CD14-positive monocyte (primary cell): ENCODE measurements around the gene ZBED2. TPM values are rescaled to one million over a fixed set of nuclear protein-coding genes. Genes with fewer than 3 reads are reported as not detected.

Experiments
- DNase-seq, 3 donors: peaks; one replicate each; pipeline ENCODE4 v3.0.0-alpha.2; 2011 to 2022
- H2AFZ ChIP-seq: 2 replicates; pipeline ENCODE4 v1.6.0; 2012; ENCODE audit warnings: mild to moderate bottlenecking, low read depth, low read length, inconsistent platforms; ENCODE audit not compliant: insufficient read depth, poor library complexity, severe bottlenecking
- H3K27ac ChIP-seq, 2 donors: 1 replicate in 1 of 2; 2 replicates in 1 of 2; pipeline ENCODE4 v1.5.1; 2012 to 2013; ENCODE audit warnings: low read length in 2 of 2, control low read depth in 1 of 2, inconsistent platforms in 1 of 2, low read depth in 1 of 2, mild to moderate bottlenecking in 1 of 2
- H3K27me3 ChIP-seq, 2 donors: one replicate each; pipeline versions ENCODE4 v1.6.0 to v1.6.1; 2011 to 2013; ENCODE audit warnings: low read length in 2 of 2; ENCODE audit not compliant: control insufficient read depth in 2 of 2, insufficient read depth in 2 of 2
- H3K36me3 ChIP-seq, 2 donors: replicated peaks in 1 of 2; 1 replicate in 1 of 2; 2 replicates in 1 of 2; pipeline versions ENCODE4 v1.5.1 to v1.6.1; 2012 to 2013; ENCODE audit warnings: low read length in 2 of 2, control low read depth in 1 of 2, inconsistent platforms in 1 of 2, mild to moderate bottlenecking in 1 of 2; ENCODE audit not compliant: insufficient read depth in 2 of 2, control insufficient read depth in 1 of 2
- H3K4me1 ChIP-seq, 2 donors: 1 replicate in 1 of 2; 2 replicates in 1 of 2; pipeline versions ENCODE4 v1.5.1 to v1.6.1; 2012 to 2013; ENCODE audit warnings: low read length in 2 of 2, control low read depth in 1 of 2, inconsistent platforms in 1 of 2, mild to moderate bottlenecking in 1 of 2, moderate library complexity in 1 of 2; ENCODE audit not compliant: insufficient read depth in 2 of 2, control insufficient read depth in 1 of 2
- H3K4me2 ChIP-seq: replicated peaks from 2 replicates; pipeline ENCODE3; 2012; ENCODE audit warnings: low read length, moderate library complexity, mild to moderate bottlenecking; ENCODE audit not compliant: poor library complexity, severe bottlenecking; ENCODE audit errors: extremely low read depth
- H3K4me3 ChIP-seq, 3 experiments: fragments of 200-600 bp in 1 of 3; sonication (generic) in 1 of 3; replicated peaks in 1 of 3; 1 replicate in 2 of 3; 2 replicates in 1 of 3; pipeline ENCODE4 v1.5.1; 2011 to 2013; ENCODE audit warnings: low read length in 3 of 3, mild to moderate bottlenecking in 3 of 3, control low read depth in 2 of 3, low read depth in 2 of 3, inconsistent platforms in 1 of 3, moderate library complexity in 1 of 3
- H3K79me2 ChIP-seq: 2 replicates; pipeline ENCODE4 v1.6.0; 2012; ENCODE audit warnings: mild to moderate bottlenecking, control low read depth, inconsistent platforms, low read length, moderate library complexity; ENCODE audit not compliant: insufficient read depth
- H3K9ac ChIP-seq: 2 replicates; pipeline ENCODE4 v1.6.0; 2017; ENCODE audit warnings: low read length, mild to moderate bottlenecking; ENCODE audit not compliant: insufficient read depth, poor library complexity, severe bottlenecking
- H3K9me3 ChIP-seq, 2 donors: replicated peaks in 1 of 2; 1 replicate in 1 of 2; 2 replicates in 1 of 2; pipeline versions ENCODE4 v1.5.1 to v1.6.1; 2012 to 2013; ENCODE audit warnings: low read length in 2 of 2, control low read depth in 1 of 2; ENCODE audit not compliant: control insufficient read depth in 1 of 2, insufficient read depth in 1 of 2
- H4K20me1 ChIP-seq: 2 replicates; pipeline ENCODE4 v1.6.0; 2012; ENCODE audit warnings: mild to moderate bottlenecking, low read length, control low read depth, moderate library complexity; ENCODE audit not compliant: insufficient read depth
- H3K27ac Mint-ChIP-seq, 7 donors: one replicate each; pipeline ENCODE4 v1.8.0; 2020; ENCODE audit warnings: mild to moderate bottlenecking in 7 of 7, mixed read lengths in 7 of 7, moderate library complexity in 6 of 7, inconsistent platforms in 2 of 7
- H3K27me3 Mint-ChIP-seq, 3 donors: one replicate each; pipeline ENCODE4 v1.8.0; 2021 to 2022; ENCODE audit warnings: low read depth in 3 of 3, mild to moderate bottlenecking in 3 of 3, mixed read lengths in 3 of 3, moderate library complexity in 3 of 3, inconsistent platforms in 1 of 3
- H3K36me3 Mint-ChIP-seq, 2 donors: one replicate each; pipeline ENCODE4 v1.8.0; 2020; ENCODE audit warnings: mixed read lengths in 2 of 2, inconsistent platforms in 1 of 2, mild to moderate bottlenecking in 1 of 2
- H3K4me1 Mint-ChIP-seq: one replicate; pipeline ENCODE4 v1.8.0; 2020; ENCODE audit warnings: mild to moderate bottlenecking, mixed read lengths
- H3K4me3 Mint-ChIP-seq, 2 donors: one replicate each; pipeline ENCODE4 v1.8.0; 2020; ENCODE audit warnings: mild to moderate bottlenecking in 2 of 2, mixed read lengths in 2 of 2, moderate library complexity in 1 of 2
- H3K9me3 Mint-ChIP-seq, 7 donors: one replicate each; pipeline ENCODE4 v1.8.0; 2020 to 2022; ENCODE audit warnings: mixed read lengths in 7 of 7, mild to moderate bottlenecking in 6 of 7, moderate library complexity in 6 of 7, inconsistent platforms in 2 of 7
- CTCF ChIP-seq: fragments of 200-600 bp; IDR thresholded peaks from one replicate; pipeline ENCODE4 v1.8.0; 2022; ENCODE audit warnings: antibody characterized with exemption, mild to moderate bottlenecking
- WGBS: methylation state at CpG from one replicate; pipeline ENCODE4 v1.1.5; 2013; ENCODE audit warnings: missing lambda C conversion rate; ENCODE audit not compliant: insufficient coverage; 5-methylcytosine and 5-hydroxymethylcytosine counted together
- intact Hi-C, 2 donors: fragments of 100-400 bp; cut with micrococcal nuclease; formaldehyde crosslinking; loops; one replicate each; pipeline versions ENCODE4 v1.15.0 to v1.15.1; 2023
- polyA plus RNA-seq, 3 donors: library from polyadenylated mRNA; depleted of rRNA in 1 of 3; unstranded in 2 of 3; stranded (reverse) in 1 of 3; fragments of 300-500 nt in 2 of 3; fragments of >200 nt in 1 of 3; fragmentation: Illumina TruSeq in 2 of 3; gene quantifications; 1 replicate in 2 of 3; 2 replicates in 1 of 3; pipeline ENCODE4 v1.2.3, GENCODE V29; 2012 to 2021

The ZBED2 gene
- polyA plus RNA-seq, 3 donors: not detected

- no peaks in the 10 kb centered on the region for H3K79me2 ChIP-seq
- H3K9me3 ChIP-seq: no peaks in the 10 kb centered on the region
- H3K27me3 ChIP-seq: no peaks in the 10 kb centered on the region
- TF ChIP-seq CTCF: no peak
- Mint-ChIP-seq H3K27me3 (peaks cover 0 to 1% (median 0%) of the 10 kb centered on the region in 3 donors), H3K36me3 (no peaks in the 10 kb centered on the region), H3K9me3 (peaks cover 0 to 4% (median 0%) of the 10 kb centered on the region in 7 donors), H3K4me3 (no peak overlapping the region), H3K4me1 (no peaks in the 10 kb centered on the region), H3K27ac (no peak overlapping the region)
- no peak overlapping the region for H2AFZ ChIP-seq
- DNase-seq: no peak
- H3K9ac ChIP-seq: no peak overlapping the region
- no peak overlapping the region for H3K27ac ChIP-seq
- no peaks in the 10 kb centered on the region for H3K4me1 ChIP-seq
- no peak overlapping the region for H3K4me3 ChIP-seq
- intact Hi-C loops: no loop called here
- 100% methylated on average over 1 of the region's 5 CpGs for WGBS
- H3K36me3 ChIP-seq: no peaks in the 10 kb centered on the region
- H4K20me1 ChIP-seq: no peaks in the 10 kb centered on the region
- no peak overlapping the region for H3K4me2 ChIP-seq
Observed at GRCh38 chr3:111592936-111593335, 2.2 kb downstream of the ZBED2 start.

- Mint-ChIP-seq H3K27ac (no peak overlapping the region), H3K36me3 (no peaks in the 10 kb centered on the region), H3K4me1 (no peaks in the 10 kb centered on the region), H3K4me3 (no peak overlapping the region), H3K9me3 (peaks cover 0 to 4% (median 0%) of the 10 kb centered on the region in 7 donors), H3K27me3 (peaks cover 0 to 1% (median 0%) of the 10 kb centered on the region in 3 donors)
- H3K4me3 ChIP-seq: no peak overlapping the region
- no peaks in the 10 kb centered on the region for H4K20me1 ChIP-seq
- no peak overlapping the region for H3K4me2 ChIP-seq
- intact Hi-C loops: no loop called here
- H3K4me1 ChIP-seq: no peaks in the 10 kb centered on the region
- H3K9me3 ChIP-seq: no peaks in the 10 kb centered on the region
- H2AFZ ChIP-seq: no peak overlapping the region
- H3K27me3 ChIP-seq: no peaks in the 10 kb centered on the region
- H3K9ac ChIP-seq: no peak overlapping the region
- TF ChIP-seq CTCF: no peak
- DNase-seq: no peak
- no peak overlapping the region for H3K27ac ChIP-seq
- H3K36me3 ChIP-seq: no peaks in the 10 kb centered on the region
- no peaks in the 10 kb centered on the region for H3K79me2 ChIP-seq
Observed at GRCh38 chr3:111592143-111592542, 3.0 kb downstream of the ZBED2 start.
